Right lobe of liver (tissue), 6 donors: ENCODE results near the gene ZNF385B. TPM values are rescaled to one million over a fixed set of nuclear protein-coding genes. Genes with fewer than 3 reads are reported as not detected.

Experiments
- ATAC-seq, 4 donors: fragments of 200-7000 bp; cut with Tn5 transposase; one replicate each; pipeline ENCODE4 v1.9.1; 2020; ENCODE audit warnings: mild to moderate bottlenecking in 4 of 4, moderate library complexity in 4 of 4
- DNase-seq, 3 donors: peaks; one replicate each; pipeline ENCODE4 v3.0.0-alpha.2; 2020
- H3K27ac ChIP-seq, 3 donors: fragments of 200-600 bp; one replicate each; pipeline ENCODE4 v1.8.0; 2022
- H3K27me3 ChIP-seq, 2 donors: fragments of 200-600 bp; one replicate each; pipeline ENCODE4 v1.8.0; 2022
- H3K36me3 ChIP-seq, 4 donors: fragments of 200-600 bp; sonication (generic) in 1 of 4; one replicate each; pipeline versions ENCODE4 v1.5.1 to v1.8.0; 2017 to 2022; ENCODE audit warnings: control low read depth in 1 of 4
- H3K4me1 ChIP-seq, 4 donors: fragments of 200-600 bp; sonication (generic) in 1 of 4; one replicate each; pipeline versions ENCODE4 v1.5.1 to v1.8.0; 2017 to 2022; ENCODE audit warnings: control low read depth in 1 of 4
- H3K4me3 ChIP-seq, 3 donors: fragments of 200-600 bp; one replicate each; pipeline ENCODE4 v1.8.0; 2022
- H3K9me3 ChIP-seq, 4 donors: fragments of 200-600 bp; sonication (generic) in 1 of 4; one replicate each; pipeline versions ENCODE4 v1.5.1 to v1.8.0; 2017 to 2022; ENCODE audit warnings: control low read depth in 1 of 4
- POLR2A ChIP-seq: fragments of 450-650 bp; IDR thresholded peaks from one replicate; pipeline ENCODE4 v1.6.1; 2017; ENCODE audit warnings: antibody characterized with exemption, mild to moderate bottlenecking
- WGBS: methylation state at CpG from one replicate; pipeline ENCODE4 v1.1.6; 2018; ENCODE audit warnings: low coverage, low lambda C conversion rate; ENCODE audit not compliant: insufficient coverage; ENCODE audit errors: missing lambda C conversion rate; 5-methylcytosine and 5-hydroxymethylcytosine counted together
- intact Hi-C, 2 donors: fragments of 100-400 bp; cut with DNase I; formaldehyde crosslinking; loops; one replicate each; pipeline versions ENCODE4 v1.11.2 to v1.14.1; 2022
- total RNA-seq, 6 experiments: library from RNA; depleted of rRNA in 2 of 6; stranded (reverse); fragments of >200 nt in 2 of 6; fragmentation: NEBNext Ultra II Directional in 3 of 6; extraction: Animal tissue kit (Norgen Biotek cat#: 25700) in 3 of 6; gene quantifications; one replicate each; pipeline versions ENCODE4 v1.1.0 to v1.2.4, GENCODE V29; 2016 to 2023
- TF ChIP-seq, protein P1 (sequence below), 4 donors: fragments of 200-600 bp in 3 of 4; fragments of 450-650 bp in 1 of 4; IDR thresholded peaks; one replicate each; pipeline versions ENCODE4 v1.5.1 to v1.8.0; 2016 to 2022; ENCODE audit warnings: antibody characterized with exemption in 4 of 4, mild to moderate bottlenecking in 2 of 4
- donor health status: DM: no; HTN: yes; CAD: no.
- donor health status: DM: no; HTN: no; CAD: no.
- donor health status: DM: no; HTN: no; CAD: no.
- donor health status: DM: no; HTN: yes; CAD: no.
- donor health status: DM: no; HTN: yes; CAD: no.

Gene ZNF385B
- total RNA-seq, 6 experiments from 2014 or later = 3.9 to 15.7 (median 5.9) TPM

DNA sequence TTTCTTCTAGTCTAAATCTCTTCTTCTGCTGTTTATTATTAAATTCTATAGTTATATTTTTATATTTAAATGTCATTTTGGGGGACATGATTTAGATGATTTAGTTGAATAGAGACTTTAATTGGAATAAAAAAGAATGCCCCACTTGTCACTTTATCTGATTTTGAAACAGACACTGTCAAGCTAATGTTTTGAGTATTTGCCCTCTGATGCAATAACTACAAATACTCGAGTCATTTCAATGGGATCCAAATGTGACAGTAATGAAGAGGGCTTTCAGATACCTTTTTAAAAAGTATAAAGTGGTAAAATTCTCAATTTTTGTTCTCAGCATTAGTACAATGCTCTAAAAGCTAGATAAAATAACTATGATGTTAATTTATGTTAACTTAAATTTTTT lies 339.5 kb downstream of the ZNF385B start:
- Histone ChIP-seq H3K9me3 (no peaks in the 10 kb centered on the region), H3K27ac (no peak overlapping the region), H3K36me3 (peaks cover 0 to 6% (median 0%) of the 10 kb centered on the region in 4 donors), H3K4me1 (peaks cover 0 to 5% (median 0%) of the 10 kb centered on the region in 4 donors), H3K27me3 (no peaks in the 10 kb centered on the region), H3K4me3 (no peak overlapping the region)
- ATAC-seq (peak; percentile 51 to 79 (median 74)), DNase-seq (no peak)
- WGBS = 31% methylated on average over 1 of the region's 1 CpG
- TF ChIP-seq, protein P1, sequence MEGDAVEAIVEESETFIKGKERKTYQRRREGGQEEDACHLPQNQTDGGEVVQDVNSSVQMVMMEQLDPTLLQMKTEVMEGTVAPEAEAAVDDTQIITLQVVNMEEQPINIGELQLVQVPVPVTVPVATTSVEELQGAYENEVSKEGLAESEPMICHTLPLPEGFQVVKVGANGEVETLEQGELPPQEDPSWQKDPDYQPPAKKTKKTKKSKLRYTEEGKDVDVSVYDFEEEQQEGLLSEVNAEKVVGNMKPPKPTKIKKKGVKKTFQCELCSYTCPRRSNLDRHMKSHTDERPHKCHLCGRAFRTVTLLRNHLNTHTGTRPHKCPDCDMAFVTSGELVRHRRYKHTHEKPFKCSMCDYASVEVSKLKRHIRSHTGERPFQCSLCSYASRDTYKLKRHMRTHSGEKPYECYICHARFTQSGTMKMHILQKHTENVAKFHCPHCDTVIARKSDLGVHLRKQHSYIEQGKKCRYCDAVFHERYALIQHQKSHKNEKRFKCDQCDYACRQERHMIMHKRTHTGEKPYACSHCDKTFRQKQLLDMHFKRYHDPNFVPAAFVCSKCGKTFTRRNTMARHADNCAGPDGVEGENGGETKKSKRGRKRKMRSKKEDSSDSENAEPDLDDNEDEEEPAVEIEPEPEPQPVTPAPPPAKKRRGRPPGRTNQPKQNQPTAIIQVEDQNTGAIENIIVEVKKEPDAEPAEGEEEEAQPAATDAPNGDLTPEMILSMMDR (IDR thresholded peaks at IDR 0.05) = no peak
- TF ChIP-seq POLR2A = no peak
- intact Hi-C loops = no loop called here

DNA sequence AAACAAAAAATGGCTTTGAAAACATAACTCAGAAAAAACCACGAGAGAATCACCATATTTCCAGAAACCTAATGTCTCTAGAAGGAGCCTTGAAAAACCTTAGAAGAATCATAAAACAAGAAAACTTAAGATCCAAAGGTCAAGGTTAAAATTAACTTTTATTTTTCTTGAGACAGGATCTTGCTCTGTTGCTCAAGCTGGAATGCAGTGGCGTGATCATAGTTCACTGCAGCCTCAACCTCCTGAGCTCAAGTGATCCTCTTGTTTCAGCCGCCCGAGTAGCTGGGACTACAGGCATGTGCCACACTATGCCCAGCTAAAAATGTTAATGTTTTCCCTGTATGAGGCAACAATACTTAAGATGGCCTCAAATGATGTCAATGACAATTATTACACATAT lies 342.6 kb downstream of the ZNF385B start:
- ATAC-seq (no peak), DNase-seq (no peak)
- Histone ChIP-seq H3K4me1 (peaks cover 0 to 5% (median 0%) of the 10 kb centered on the region in 4 donors), H3K9me3 (no peaks in the 10 kb centered on the region), H3K27ac (no peak overlapping the region), H3K4me3 (no peak overlapping the region), H3K36me3 (peaks cover 0 to 12% (median 0%) of the 10 kb centered on the region in 4 donors), H3K27me3 (no peaks in the 10 kb centered on the region)
- intact Hi-C loops = no loop called here
- 89% methylated on average over 4 of the region's 4 CpGs for WGBS
- no peak for TF ChIP-seq POLR2A

DNA sequence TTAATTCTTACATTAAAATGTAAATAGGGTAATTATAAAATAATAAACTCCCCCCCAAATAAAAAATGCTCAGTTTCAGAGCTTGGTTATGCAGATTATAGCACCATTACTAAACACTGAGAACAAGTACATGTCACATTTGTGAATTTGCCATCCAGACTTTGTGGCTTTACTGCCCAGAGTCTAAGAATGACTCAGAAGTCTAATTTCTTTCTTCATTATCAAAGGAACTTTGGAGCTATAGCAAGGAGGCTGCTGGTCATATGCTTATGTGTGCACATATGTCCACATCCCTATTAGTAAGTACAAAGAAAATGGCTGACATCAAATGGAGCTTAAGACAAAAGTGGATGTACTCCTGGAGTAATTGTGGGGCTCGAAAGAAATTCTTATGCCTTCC lies 348.2 kb downstream of the ZNF385B start:
- peaks cover 0 to 12% (median 0%) of the 10 kb centered on the region in 4 donors for H3K36me3 ChIP-seq
- ATAC-seq (no peak), DNase-seq (no peak)
- intact Hi-C loops = no loop called here
- H3K4me3 ChIP-seq = no peak overlapping the region
- 54% methylated on average over 1 of the region's 1 CpG for WGBS
- no peaks in the 10 kb centered on the region for H3K27me3 ChIP-seq
- H3K27ac ChIP-seq = no peak overlapping the region
- H3K9me3 ChIP-seq = no peaks in the 10 kb centered on the region
- H3K4me1 ChIP-seq = no peaks in the 10 kb centered on the region
- TF ChIP-seq POLR2A = no peak
- TF ChIP-seq, protein P1 (IDR thresholded peaks at IDR 0.05) = no peak

DNA sequence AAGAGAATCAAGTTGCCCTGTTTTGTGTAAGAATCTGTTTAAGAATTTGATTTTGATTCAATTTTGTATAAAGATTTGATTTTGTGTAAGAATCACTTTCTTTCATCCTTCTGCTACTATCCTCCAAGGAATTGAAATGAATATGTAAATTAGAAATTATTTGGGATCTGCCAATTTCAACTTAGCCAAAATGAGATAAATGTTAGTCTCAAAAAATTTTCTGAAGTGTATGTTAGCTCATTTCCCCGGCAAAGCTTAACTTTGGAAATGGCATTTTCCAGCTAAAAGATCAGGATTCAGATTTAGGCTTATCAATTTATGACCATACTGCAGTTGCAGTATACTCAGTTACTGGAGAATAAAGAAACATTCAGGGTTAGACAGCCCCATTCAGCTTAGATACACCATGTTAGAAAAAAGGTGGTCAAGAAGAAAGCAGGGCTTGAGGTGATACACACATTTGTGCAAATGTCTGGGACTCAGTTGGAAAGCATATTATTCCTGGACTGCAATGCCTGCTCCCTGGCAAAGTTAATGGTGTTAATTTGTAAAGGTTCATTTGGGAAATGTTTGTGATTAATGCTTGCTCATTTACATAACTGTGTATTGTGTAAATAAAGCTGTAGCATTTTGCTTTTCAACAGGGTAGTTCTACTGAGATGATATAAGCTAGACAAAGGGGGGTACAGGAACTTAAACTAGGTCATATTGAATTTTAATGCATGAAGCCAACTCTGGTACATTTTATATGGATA lies 349.0 kb downstream of the ZNF385B start:
- no peak for TF ChIP-seq POLR2A
- TF ChIP-seq, protein P1 (IDR thresholded peaks at IDR 0.05) = no peak
- WGBS = 86% methylated on average over 1 of the region's 1 CpG
- H3K27ac ChIP-seq = no peak overlapping the region

DNA sequence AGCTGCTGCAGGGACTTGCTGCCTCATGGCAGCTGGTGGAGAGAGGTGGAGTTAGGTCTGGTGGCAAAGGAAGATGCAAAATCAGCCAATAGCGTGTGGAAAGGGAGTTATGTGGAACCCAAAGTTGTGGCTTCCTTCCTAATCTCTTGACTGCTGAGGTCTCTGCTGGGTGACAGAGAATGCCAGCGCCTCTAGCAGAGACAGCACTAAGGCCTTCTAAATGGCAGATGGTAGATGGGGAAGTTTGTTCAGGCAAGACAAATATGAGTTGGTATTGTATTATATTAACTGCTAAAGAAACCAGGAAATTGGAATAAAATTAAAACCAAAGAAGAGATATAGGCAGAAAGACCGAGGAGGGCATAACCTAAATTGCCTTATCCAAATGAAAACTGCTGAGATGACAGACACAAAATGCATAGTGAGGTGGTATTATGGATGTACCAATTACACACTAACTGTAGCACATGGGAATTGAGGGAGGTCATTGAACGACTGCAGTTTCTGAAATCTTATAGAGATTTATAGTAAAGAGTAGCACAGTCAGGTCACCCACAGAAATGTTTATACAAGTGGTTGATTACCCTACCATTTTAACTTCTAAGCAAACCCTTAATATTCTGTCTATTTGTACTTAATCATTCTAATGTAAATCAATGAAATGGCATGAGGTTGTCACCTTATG lies 350.2 kb downstream of the ZNF385B start:
- Histone ChIP-seq H3K36me3 (no peaks in the 10 kb centered on the region), H3K9me3 (no peaks in the 10 kb centered on the region), H3K27me3 (no peaks in the 10 kb centered on the region), H3K27ac (no peak overlapping the region), H3K4me1 (no peaks in the 10 kb centered on the region), H3K4me3 (no peak overlapping the region)
- TF ChIP-seq, protein P1 (IDR thresholded peaks at IDR 0.05) = no peak
- TF ChIP-seq POLR2A = no peak
- 39% methylated on average over 3 of the region's 4 CpGs for WGBS
- DNase-seq (no peak), ATAC-seq (no peak)
- intact Hi-C loops = no loop called here

More for the DNA sequence above, 349.0 kb downstream of the ZNF385B start:
- peaks cover 0 to 10% (median 0%) of the 10 kb centered on the region in 4 donors for H3K36me3 ChIP-seq
- ATAC-seq (no peak), DNase-seq (no peak)
- no peaks in the 10 kb centered on the region for H3K4me1 ChIP-seq
- H3K4me3 ChIP-seq = no peak overlapping the region
- no peaks in the 10 kb centered on the region for H3K9me3 ChIP-seq
- H3K27me3 ChIP-seq = no peaks in the 10 kb centered on the region
- intact Hi-C loops = no loop called here
